Uterus (tissue), 4 donors: ENCODE measurements around the gene CYFIP1. TPM values are rescaled to one million over a fixed set of nuclear protein-coding genes. Genes with fewer than 3 reads are reported as not detected.

Experiments
- DNase-seq, 2 donors: peaks; one replicate each; pipeline ENCODE4 v3.0.0-alpha.2; 2019 to 2020
- H3K27ac ChIP-seq, 2 donors: fragments of 200-600 bp; sonication (generic); 1 replicate in 1 of 2; 2 replicates in 1 of 2; pipeline ENCODE4 v1.5.1; 2016 to 2018
- H3K27me3 ChIP-seq, 2 donors: fragments of 200-600 bp; sonication (generic); one replicate each; pipeline ENCODE4 v1.5.1; 2018 to 2019; ENCODE audit warnings: control low read depth in 1 of 2
- H3K36me3 ChIP-seq, 2 donors: fragments of 200-600 bp; sonication (generic); one replicate each; pipeline ENCODE4 v1.5.1; 2019; ENCODE audit warnings: control low read depth in 1 of 2
- H3K4me1 ChIP-seq, 2 donors: fragments of 200-600 bp; sonication (generic); one replicate each; pipeline ENCODE4 v1.5.1; 2018 to 2019; ENCODE audit warnings: control low read depth in 1 of 2
- H3K4me3 ChIP-seq, 2 donors: fragments of 200-600 bp; sonication (generic); 1 replicate in 1 of 2; 2 replicates in 1 of 2; pipeline ENCODE4 v1.5.1; 2018 to 2019; ENCODE audit warnings: mild to moderate bottlenecking in 1 of 2
- H3K9me3 ChIP-seq, 2 donors: fragments of 200-600 bp; sonication (generic); one replicate each; pipeline ENCODE4 v1.5.1; 2019; ENCODE audit warnings: control low read depth in 1 of 2
- CTCF ChIP-seq, 4 experiments: fragments of 200-600 bp in 2 of 4; fragments of 450-650 bp in 2 of 4; sonication (generic) in 2 of 4; IDR thresholded peaks; one replicate each; pipeline ENCODE4 v1.5.1; 2016 to 2019; ENCODE audit warnings: antibody characterized with exemption in 4 of 4, mild to moderate bottlenecking in 2 of 4, moderate library complexity in 1 of 4
- POLR2A ChIP-seq, 2 donors: fragments of 450-650 bp; IDR thresholded peaks; one replicate each; pipeline ENCODE4 v1.6.1; 2016; ENCODE audit warnings: antibody characterized with exemption in 2 of 2, mild to moderate bottlenecking in 1 of 2, moderate library complexity in 1 of 2
- intact Hi-C: fragments of 100-400 bp; cut with DNase I; formaldehyde crosslinking; loops from one replicate; pipeline ENCODE4 v1.15.1; 2023; ENCODE audit warnings: low total_unique reads
- total RNA-seq, 4 donors: library from RNA; depleted of rRNA in 3 of 4; stranded (reverse); fragments of >200 nt in 3 of 4; gene quantifications; one replicate each; pipeline versions ENCODE4 v1.1.0 to v1.2.4, GENCODE V29; 2014 to 2023
- donor health status: DM: yes; HTN: yes; CAD: no.

Gene CYFIP1
- total RNA-seq, 4 donors from 2014 or later = 61.5 to 145 (median 101) TPM

GRCh38 chr15:22916606-22917350 lies 63.4 kb downstream of the CYFIP1 start:
- H3K4me3 ChIP-seq = no peak overlapping the region

GRCh38 chr15:22915866-22916515 lies 64.2 kb downstream of the CYFIP1 start:
- TF ChIP-seq POLR2A (IDR thresholded peaks at IDR 0.05) = no peak
- TF ChIP-seq CTCF (IDR thresholded peaks at IDR 0.05) = no peak
- Histone ChIP-seq H3K27ac (no peak overlapping the region), H3K9me3 (no peaks in the 10 kb centered on the region), H3K4me3 (no peak overlapping the region), H3K4me1 (no peaks in the 10 kb centered on the region), H3K27me3 (no peaks in the 10 kb centered on the region), H3K36me3 (no peaks in the 10 kb centered on the region)
- intact Hi-C loops = no loop called here
- no peak for DNase-seq

More at GRCh38 chr15:22916606-22917350, 63.4 kb downstream of the CYFIP1 start:
- intact Hi-C loops = no loop called here
- no peaks in the 10 kb centered on the region for H3K9me3 ChIP-seq
- DNase-seq = no peak
- H3K4me1 ChIP-seq = no peaks in the 10 kb centered on the region
- H3K27ac ChIP-seq = no peak overlapping the region
- H3K27me3 ChIP-seq = no peaks in the 10 kb centered on the region
- TF ChIP-seq CTCF (IDR thresholded peaks at IDR 0.05) (no peak), POLR2A (IDR thresholded peaks at IDR 0.05) (no peak)
- H3K36me3 ChIP-seq = no peaks in the 10 kb centered on the region

GRCh38 chr15:22913646-22914380 lies 66.4 kb downstream of the CYFIP1 start:
- Histone ChIP-seq H3K27ac (no peak overlapping the region), H3K9me3 (no peaks in the 10 kb centered on the region), H3K36me3 (no peaks in the 10 kb centered on the region), H3K4me3 (no peak overlapping the region), H3K27me3 (no peaks in the 10 kb centered on the region), H3K4me1 (no peaks in the 10 kb centered on the region)
- TF ChIP-seq POLR2A (IDR thresholded peaks at IDR 0.05) (no peak), CTCF (IDR thresholded peaks at IDR 0.05) (no peak)
- intact Hi-C loops = no loop called here
- DNase-seq = no peak

GRCh38 chr15:22912256-22912655 lies 67.9 kb downstream of the CYFIP1 start:
- Histone ChIP-seq H3K27ac (no peak overlapping the region), H3K4me1 (no peaks in the 10 kb centered on the region), H3K27me3 (no peaks in the 10 kb centered on the region), H3K4me3 (no peak overlapping the region), H3K9me3 (no peaks in the 10 kb centered on the region), H3K36me3 (no peaks in the 10 kb centered on the region)
- intact Hi-C loops = no loop called here
- TF ChIP-seq POLR2A (IDR thresholded peaks at IDR 0.05) (no peak), CTCF (IDR thresholded peaks at IDR 0.05) (no peak)
- no peak for DNase-seq

- no peaks in the 10 kb centered on the region for H3K4me1 ChIP-seq
- no peaks in the 10 kb centered on the region for H3K9me3 ChIP-seq
- TF ChIP-seq POLR2A (IDR thresholded peaks at IDR 0.05) (no peak), CTCF (IDR thresholded peaks at IDR 0.05) (no peak)
- no peak overlapping the region for H3K27ac ChIP-seq
- intact Hi-C loops = no loop called here
- no peak overlapping the region for H3K4me3 ChIP-seq
- DNase-seq = no peak
- H3K36me3 ChIP-seq = no peaks in the 10 kb centered on the region
- H3K27me3 ChIP-seq = no peaks in the 10 kb centered on the region
These were observed 68.9 kb downstream of the CYFIP1 start for GRCh38 chr15:22911306-22911705.
